Measurements from ENCODE around the gene PHTF2. TPM values are rescaled to one million over a fixed set of nuclear protein-coding genes. Genes with fewer than 3 reads are reported as not detected.

PHTF2 gene
- total and polyA plus RNA-seq, 2 donors (not counting 3 experiments of a cell fraction or from before 2014, with no cell fraction given), result 13.3 to 21.4 TPM

DNA sequence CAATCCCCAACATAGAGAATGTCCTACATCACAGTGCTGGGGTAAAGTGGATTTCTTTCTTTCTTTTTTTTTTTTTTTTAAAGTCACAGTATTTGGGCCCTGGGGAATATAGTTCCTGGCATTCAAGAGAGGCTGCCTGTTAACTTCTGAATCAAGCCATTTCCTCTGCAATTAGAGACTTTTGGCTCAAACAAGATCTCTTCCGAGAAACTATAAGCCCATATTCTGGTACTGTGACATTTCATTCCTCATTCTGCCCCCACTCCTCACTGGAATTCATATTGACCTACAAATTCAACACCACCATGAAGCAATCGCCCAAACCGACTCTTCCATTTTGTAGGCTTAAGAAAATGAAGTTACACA, 187.4 kb downstream of the PHTF2 start:
- no peak overlapping the region for H3K4me3 ChIP-seq (replicated peaks in 1 of 3; ENCODE audit: insufficient read depth in 1 of 3, low read depth in 1 of 3, low read length in 3 of 3)
- intact Hi-C loops (cut with micrococcal nuclease) (no loop called here), dilution Hi-C loops (cut with MboI; ENCODE audit: extremely low pct_ligation_motif_present, low sequenced_read_pairs) (no loop called here)
- CTCF ChIA-PET, result no interaction called here
- no peak overlapping the region for H3K4me2 ChIP-seq (ENCODE audit: insufficient read depth, low read length)
- FAIRE-seq (no peak), DNase-seq (ENCODE audit: low read depth, low spot score) (no peak)
- BruUV-seq (replicated peaks), result no TSS peak
- no peaks in the 10 kb centered on the region for H3K9me3 ChIP-seq (replicated peaks; ENCODE audit: control insufficient read depth, insufficient read depth, low read length)
- no peaks in the 10 kb centered on the region for H3K36me3 ChIP-seq (ENCODE audit: control insufficient read depth in 2 of 2, extremely low read depth in 1 of 2, insufficient read depth in 2 of 2, low read length in 2 of 2)
- H3K79me2 ChIP-seq (ENCODE audit: control insufficient read depth, insufficient read depth, low read length), result no peaks in the 10 kb centered on the region
- H4K20me1 ChIP-seq (replicated peaks; ENCODE audit: control insufficient read depth, extremely low read depth, insufficient read depth, low read length), result no peaks in the 10 kb centered on the region
- H2AFZ ChIP-seq (ENCODE audit: low read depth, low read length), result no peak overlapping the region
- TF ChIP-seq MAX (IDR thresholded peaks at IDR 0.05; ENCODE audit: insufficient read depth, insufficient read length) (no peak), FOS (IDR thresholded peaks at IDR 0.05; ENCODE audit: borderline replicate concordance, insufficient read depth, low read length) (no peak), JUN (IDR thresholded peaks at IDR 0.05; ENCODE audit: borderline replicate concordance, insufficient read depth, insufficient read length, low read depth) (no peak), EZH2 (IDR thresholded peaks at IDR 0.05; ENCODE audit: borderline replicate concordance, low read depth, low read length, severe bottlenecking) (no peak)
- TF ChIP-seq, protein P1, sequence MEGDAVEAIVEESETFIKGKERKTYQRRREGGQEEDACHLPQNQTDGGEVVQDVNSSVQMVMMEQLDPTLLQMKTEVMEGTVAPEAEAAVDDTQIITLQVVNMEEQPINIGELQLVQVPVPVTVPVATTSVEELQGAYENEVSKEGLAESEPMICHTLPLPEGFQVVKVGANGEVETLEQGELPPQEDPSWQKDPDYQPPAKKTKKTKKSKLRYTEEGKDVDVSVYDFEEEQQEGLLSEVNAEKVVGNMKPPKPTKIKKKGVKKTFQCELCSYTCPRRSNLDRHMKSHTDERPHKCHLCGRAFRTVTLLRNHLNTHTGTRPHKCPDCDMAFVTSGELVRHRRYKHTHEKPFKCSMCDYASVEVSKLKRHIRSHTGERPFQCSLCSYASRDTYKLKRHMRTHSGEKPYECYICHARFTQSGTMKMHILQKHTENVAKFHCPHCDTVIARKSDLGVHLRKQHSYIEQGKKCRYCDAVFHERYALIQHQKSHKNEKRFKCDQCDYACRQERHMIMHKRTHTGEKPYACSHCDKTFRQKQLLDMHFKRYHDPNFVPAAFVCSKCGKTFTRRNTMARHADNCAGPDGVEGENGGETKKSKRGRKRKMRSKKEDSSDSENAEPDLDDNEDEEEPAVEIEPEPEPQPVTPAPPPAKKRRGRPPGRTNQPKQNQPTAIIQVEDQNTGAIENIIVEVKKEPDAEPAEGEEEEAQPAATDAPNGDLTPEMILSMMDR (IDR thresholded peaks at IDR 0.05; ENCODE audit: extremely low read depth in 1 of 2, insufficient read depth in 1 of 2, low read depth in 1 of 2, low read length in 2 of 2), result no peak
- POLR2A ChIA-PET, result no interaction called here
- H3K27me3 ChIP-seq (ENCODE audit: control insufficient read depth in 2 of 2, insufficient read depth in 2 of 2, low read length in 2 of 2), result no peaks in the 10 kb centered on the region
- no peak overlapping the region for H3K27ac ChIP-seq (ENCODE audit: insufficient read depth, low read depth, low read length)
- H3K9ac ChIP-seq (replicated peaks; ENCODE audit: extremely low read depth, insufficient read depth, low read length), result no peak overlapping the region
- H3K9me1 ChIP-seq (replicated peaks; ENCODE audit: control insufficient read depth, extremely low read depth, insufficient read depth, low read length), result no peaks in the 10 kb centered on the region
- no peaks in the 10 kb centered on the region for H3K4me1 ChIP-seq (ENCODE audit: control insufficient read depth, extremely low read depth, insufficient read depth, low read length)
